ENCODE results near the gene NTN4.
"Not testable (repeated sequence)": the region's sequence is repeated elsewhere in the genome, so short reads cannot be mapped to it uniquely, and the experiment has no call there.

Gene NTN4

DNA sequence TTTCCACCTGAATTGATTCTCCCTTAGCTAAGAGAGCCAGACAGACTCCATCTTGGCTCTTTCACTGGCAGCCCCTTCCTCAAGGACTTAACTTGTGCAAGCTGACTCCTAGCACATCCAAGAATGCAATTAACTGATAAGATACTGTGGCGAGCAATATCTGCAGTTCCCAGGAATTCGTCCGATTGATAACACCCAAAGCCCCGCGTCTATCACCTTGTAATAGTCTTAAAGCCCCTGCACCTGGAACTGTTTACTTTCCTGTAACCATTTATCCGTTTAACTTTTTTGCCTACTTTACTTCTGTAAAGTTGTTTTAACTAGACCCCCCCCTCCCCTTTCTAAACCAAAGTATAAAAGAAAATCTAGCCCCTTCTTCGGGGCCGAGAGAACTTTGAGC lies 44.5 kb downstream of the NTN4 start:
- not testable (repeated sequence) for DNase-seq (ENCODE audit: low spot score)

DNA sequence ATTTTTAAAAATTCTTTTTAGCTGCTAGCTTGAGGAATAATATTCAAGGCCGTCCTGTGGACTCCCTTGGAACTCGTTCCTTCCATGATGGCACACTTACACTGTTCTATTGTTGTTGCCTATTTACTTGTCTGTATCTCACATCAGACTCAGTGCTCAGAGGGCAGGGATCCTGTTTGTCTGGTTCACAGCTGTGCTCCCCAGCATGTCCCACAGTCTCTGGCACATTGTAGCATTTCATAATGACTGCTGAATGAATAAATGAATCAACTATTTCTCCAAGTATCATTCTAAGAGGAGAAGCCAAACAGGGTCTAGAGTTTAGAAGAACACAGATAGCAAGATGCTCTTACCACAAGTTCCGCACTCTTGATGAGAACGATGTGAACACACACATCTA lies 48.0 kb downstream of the NTN4 start:
- no peak for DNase-seq (ENCODE audit: low spot score)

DNA sequence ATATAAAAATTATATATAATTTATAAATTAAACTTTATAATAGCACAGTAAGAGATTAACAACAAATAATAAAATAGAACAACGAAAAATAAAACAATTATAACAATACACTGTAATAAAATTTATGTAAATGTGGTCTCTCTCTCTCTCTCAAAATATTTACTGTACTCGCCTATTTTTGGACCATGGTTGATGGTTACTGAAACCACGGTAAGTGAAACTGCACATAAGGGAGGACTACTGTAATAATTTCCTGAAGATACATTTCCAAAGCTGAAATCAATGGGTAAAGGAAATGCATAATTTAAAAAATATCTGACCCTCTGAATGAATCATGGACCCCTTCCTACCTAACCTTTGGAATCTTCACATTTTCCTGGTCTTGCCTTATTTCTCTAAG lies 48.9 kb downstream of the NTN4 start:
- no peak for DNase-seq (ENCODE audit: low spot score)

DNA sequence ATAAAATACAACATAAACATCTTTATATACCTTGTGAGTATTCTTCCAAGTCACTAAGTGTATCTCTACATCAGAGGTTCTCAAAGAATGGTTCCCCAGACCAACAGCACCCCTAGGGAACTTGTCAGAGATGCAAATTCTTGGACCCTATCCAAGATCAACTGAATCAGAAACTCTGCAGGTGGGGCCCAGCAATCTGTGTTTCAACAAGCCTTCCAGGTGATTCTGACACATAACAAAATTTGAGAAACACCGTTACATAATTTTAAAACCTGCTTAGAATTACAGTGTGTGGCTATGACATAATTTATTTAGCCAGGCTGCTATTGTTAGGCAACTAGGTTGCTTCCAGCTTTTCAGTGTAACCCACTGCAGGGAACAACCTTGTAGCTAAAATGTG lies 49.8 kb downstream of the NTN4 start:
- no peak for DNase-seq (ENCODE audit: low spot score)

DNA sequence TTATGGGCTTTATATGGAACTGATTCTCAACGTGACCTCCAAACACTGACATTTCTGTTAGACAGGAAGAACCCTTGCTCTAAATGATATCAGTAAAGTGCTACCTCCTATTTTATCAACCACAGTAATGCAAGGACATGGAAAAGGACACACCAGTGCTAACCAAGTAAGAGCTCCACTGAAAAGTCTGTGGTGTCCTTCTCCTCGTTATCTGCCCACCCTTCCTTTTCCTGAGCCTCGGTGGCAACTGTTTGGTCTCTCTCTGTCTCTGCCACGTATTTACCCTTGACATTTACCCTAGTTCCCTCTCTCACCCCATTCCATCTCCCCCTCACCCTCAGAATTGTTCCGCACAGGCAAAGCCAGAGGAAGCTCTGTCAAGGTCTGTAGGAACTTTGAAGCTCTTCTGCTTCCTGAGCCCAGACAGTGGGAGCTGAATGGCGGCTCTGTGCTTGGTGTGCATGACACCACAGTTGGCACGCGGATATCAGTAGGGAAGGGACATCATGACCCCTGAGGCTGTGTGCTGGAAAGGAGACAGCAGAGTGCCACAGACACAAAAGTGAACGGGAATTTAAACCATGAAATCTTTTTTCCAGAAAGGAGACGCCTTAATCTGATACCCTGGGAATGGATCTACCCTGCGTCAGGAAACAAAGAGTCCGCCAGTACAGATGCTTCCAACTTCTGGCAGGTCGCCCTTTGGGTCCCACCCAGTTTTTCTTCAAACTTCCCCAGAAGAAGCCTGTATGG lies 50.8 kb downstream of the NTN4 start:
- DNase-seq (ENCODE audit: low spot score), result no peak

DNA sequence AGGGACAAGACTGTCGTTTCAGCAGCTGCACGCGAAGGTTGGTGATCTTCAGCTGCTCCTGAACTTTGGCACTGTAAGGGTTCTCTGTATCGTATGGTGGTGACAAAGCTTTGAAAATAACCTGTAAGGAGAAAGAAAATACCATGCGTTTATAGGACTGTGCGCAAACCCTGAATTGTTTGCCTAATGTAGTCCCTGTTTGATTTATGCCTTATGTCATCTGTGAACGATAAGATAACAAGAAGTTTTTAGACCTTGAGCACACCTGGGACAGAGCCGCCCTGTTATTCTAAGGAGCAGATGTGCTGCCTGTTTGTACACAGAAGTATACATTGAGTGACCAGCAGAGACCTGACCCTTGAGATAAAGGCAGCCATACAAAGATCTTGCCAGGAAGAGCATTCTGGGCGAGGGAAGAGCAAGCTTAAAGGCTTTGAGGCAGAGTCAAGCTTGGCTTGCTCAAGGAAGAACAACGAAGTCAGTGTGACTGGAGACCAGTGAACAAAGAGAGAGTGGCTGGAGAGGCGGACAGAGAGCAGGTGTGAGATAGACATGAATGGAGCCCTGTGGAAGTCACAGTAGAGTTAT lies 52.4 kb downstream of the NTN4 start:
- DNase-seq (ENCODE audit: low spot score), result no peak

DNA sequence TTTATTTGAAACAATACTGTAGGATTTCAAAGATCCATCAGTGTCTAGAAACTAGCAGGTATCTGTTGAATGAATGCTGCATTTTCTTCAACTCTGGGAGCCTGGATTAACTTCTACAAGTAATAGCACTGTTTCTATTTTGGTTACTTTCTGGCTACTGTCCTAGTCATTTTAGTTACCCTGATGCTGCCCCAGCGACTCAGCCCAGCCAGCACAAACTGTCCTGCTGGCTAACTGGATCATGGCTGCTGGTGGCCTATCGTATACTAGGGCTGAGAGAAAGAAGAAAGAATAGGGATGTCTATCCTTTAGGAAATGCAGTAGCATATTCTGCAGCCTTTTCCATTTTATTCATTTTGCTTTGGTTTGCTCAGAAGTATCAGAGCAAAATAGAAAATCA lies 53.9 kb downstream of the NTN4 start:
- DNase-seq (ENCODE audit: low spot score), result no peak

DNA sequence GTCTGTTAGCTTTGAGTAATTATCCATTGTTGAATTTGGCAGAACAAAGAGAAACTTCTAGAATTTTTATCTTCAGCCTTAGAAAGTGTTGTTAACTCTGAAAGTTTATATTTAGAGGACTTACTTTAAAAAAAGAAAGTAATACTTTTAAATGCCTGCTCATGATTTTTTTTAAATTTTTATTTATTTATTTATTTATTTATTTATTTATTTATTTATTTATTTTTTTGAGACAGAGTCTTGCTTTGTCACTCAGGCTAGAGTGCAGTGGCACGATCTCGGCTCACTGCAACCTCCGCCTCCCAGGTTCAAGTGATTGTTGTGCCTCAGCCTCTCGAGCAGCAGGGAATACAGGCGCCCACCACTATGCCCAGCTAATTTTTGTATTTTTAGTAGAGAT lies 54.8 kb downstream of the NTN4 start:
- not testable (repeated sequence) for DNase-seq (ENCODE audit: low spot score)

DNA sequence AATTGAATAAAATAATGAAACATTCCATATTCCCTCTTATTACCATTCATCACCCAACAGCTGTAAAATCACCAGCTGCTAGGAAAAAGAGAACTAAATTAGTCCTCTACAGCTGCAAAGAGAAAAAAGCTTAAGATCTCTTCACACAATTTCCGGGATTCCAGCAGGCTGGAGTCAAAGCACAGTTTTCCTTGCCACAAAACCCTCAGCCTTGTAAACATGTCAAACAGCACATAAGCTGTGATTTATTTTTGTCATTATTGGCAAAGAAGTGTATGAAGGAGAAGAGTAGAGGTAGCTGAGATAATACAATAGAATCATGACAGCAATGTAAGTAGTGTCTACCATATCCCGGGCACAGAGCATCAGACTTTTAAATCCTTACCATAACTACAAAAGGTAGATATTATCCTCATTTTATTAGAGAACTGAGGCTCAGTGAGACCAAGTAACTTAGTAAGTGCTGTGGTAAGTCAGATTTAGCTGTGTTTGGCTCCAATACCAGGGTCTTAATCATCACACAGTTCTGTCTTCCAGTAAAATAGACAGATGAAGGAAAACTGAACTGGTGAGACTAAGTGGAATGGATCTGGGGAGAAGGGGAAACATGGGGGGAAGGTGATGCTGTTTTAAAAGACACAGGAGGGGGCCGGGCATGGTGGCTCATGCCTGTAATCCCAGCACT lies 57.3 kb downstream of the NTN4 start:
- DNase-seq (ENCODE audit: low spot score), result no peak

DNA sequence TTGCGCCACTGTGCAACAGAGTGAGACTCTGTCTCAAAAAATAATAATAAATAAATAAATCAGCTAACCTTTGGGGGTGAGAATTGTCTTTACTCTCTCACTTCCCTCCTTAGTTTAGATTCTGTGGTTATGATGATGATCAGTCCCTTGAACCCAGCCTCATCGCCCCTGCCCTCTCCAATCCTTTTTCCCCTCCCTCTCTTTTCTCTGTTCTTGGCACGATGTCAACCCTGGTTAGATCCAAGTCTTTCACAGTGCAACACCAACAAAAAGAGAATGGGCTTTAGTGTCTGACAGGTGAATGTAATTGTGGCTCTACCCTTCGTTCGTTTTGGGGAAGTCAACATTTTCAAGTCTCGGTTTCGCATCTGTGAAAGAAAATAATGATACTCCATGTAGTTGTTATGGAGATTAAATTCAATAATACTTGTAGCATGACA lies 59.0 kb downstream of the NTN4 start:
- DNase-seq (ENCODE audit: low spot score), result no peak

DNA sequence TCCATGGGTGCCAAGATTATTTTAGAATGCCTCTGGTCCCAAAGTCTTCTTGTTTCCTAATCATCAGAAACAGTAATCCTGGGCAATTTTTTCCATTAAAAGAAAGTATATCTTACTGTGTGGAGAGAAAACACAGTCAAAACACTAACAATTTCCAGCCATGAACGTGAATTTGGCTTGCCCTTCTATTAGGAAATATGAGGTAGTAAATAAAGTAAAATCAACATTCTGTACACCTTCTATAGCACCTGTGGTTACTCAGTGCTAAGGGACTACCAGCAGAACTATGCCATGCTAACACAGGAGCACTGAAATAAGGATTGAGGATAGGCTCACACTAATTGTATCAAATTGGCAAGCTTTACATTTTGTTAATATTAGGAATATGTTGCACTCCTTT lies 60.1 kb downstream of the NTN4 start:
- DNase-seq (ENCODE audit: low spot score), result no peak

DNA sequence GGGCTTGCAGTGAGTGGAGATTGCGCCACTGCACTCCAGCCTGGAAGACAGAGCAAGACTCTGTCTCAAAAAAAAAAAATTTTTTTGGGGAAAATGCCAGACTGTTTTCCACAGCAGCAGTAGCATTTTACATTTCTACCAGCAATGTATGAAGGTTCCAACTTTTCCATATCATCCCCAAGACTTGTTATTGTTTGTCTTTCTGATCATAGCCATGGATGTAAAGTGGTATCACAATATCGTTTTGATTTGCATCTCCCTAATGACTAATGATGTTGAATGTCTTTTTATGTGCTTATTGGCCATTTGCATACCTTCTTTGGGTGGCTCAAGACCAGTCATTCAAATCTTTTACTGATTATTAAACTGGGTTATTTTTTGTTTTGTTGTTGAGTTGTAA lies 63.7 kb downstream of the NTN4 start:
- no peak for DNase-seq (ENCODE audit: low spot score)

DNA sequence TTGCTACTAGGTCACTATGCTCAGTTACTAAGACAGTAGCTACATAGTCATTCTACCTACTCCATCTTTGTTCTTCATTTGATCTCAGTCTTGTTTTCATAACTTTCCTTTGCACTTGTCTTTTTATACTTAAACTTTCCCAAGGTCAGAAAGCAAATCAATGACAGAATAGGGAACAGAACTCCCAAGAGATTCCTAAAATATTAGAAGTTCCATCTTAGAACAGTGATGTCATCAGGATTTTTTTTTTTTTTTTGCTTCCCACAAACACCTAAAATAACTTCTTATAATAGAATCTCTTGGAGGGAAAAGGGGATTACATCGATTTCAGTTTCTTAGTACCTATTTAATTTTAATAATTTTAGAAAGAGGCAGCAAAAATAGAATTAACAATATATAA lies 65.8 kb downstream of the NTN4 start:
- no peak for DNase-seq (ENCODE audit: low spot score)

DNA sequence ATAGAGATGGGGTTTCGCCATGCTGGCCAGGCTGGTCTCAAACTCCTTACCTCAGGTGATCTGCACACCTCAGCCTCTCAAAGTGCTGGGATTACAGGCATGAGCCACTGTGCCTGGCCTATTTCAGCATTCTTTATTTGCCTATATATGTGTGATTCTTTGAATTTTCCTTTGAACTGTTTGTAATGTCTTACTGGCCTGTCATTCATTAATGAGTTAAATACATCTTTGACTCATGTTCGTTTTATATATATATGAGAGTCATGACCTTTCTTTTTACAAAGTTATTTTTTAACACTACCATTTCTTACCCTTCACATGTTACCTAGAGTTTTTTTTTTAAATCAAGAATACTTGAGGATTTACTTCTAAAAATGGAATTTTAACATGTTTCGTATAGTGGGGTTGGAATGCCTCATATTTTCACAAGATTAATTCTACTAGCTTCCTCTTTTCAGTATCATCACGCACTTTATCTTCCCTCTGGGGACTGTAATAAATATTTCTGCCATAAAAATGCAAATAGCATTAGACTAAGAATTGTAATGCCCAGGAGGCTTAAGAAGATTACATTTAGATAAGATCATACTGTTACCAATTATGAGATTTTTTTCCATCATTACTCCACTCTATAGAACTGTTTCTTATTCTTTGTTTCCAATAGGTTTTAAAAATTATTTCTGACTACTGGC lies 66.7 kb downstream of the NTN4 start:
- DNase-seq (ENCODE audit: low spot score), result no peak

DNA sequence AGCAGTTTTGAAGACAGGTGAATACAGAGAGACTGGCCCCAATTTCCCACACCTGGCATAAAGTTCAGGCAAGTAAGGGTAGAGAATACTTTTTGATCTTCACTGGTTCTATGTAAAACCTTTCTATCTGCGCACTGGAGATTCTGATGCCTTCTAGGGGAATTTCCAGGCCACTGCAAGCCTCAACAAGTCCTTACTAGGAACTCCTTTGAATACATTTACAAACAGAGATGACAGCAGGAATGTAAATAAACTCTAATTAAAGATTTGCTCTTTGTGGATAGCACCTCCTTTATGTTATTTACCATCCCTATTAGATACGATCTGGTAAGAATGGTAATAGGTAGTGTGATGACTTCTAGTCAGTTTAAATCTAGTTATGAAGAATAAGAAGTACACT lies 69.2 kb downstream of the NTN4 start:
- DNase-seq (ENCODE audit: low spot score), result no peak

DNA sequence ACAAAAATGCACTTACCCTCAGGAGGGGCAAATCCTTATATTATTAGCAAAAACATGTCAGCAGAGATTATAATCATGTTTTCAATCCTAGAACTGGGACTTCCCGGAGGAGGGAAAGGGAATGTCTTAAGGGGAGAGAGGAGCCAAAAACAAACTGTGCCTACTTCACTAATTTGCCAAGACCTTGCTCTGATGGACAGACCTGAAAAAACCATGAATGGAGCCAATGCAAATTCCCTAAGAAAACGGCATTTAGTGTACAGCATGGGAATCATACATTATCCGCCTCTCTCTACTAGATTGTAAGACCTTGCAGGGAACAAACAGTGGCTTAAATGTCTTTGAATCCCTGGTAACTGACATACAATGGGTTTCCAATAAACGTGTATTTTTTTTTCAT lies 70.4 kb downstream of the NTN4 start:
- DNase-seq (ENCODE audit: low spot score), result no peak

DNA sequence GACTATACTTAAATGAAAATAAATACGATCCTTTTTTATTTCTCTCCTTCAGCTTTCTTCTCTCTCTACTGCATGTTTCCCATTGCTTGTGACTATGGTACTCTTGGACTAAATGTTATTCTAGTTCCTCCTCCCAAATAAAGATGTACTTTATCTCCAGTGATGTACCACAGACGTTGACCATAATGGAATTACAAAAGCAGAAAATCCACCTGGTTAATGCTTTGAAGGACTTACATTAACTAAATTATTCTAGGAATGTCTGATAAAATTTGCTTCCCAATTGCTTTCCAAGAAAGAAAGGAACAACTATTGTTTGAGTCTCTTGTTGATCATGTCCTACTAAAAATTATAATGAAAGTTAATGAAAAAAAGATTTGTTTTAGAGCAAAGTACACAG lies 71.8 kb downstream of the NTN4 start:
- no peak for DNase-seq (ENCODE audit: low spot score)

DNA sequence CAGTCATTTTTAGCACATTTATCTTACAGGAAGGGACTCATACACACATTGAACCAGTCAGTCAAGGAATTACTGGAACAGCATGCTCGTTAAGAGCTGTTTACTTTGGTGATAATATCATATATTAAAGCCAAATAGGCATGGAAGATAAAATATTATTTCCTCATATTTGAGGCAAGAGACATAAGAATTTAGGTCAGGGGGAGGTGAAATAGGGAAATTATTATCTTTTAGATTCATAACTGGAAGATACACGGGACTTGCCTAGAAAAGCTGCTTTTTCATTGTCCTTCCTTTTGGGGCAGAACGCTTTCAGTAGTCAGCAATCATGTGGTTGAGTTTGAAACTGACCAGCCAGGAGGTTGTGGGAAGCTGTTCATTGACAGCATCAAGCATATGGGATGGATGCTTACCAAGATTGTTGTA lies 72.5 kb downstream of the NTN4 start:
- no peak for DNase-seq (ENCODE audit: low spot score)

DNA sequence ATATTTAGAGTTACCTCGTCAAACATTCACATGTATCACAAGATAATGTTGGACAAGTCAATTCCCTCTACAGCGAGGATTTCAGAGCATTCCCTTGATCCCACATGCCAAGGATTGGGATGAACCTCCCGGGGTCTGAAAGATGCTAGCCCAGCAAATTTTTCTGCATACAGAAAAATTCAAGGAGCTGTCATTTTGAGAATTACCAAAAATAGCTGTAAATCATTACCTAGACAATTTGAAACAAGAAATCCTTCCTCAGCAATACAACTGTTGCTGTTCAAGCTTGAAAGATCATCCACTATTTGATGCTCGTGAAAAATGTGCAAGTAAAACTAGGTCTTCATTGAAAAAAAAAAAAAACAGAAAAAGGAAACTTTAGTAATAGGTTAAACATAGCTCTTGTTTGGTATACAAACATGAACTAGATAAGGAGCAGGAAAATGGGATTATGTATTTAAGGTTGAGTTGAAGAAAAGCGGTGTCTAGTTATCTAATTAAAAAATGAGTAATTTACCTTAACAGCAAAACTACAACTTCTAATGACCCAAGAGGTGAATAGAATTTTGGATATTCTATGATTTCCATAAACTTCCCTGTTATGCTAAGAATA lies 73.1 kb downstream of the NTN4 start:
- DNase-seq (ENCODE audit: low spot score), result no peak

DNA sequence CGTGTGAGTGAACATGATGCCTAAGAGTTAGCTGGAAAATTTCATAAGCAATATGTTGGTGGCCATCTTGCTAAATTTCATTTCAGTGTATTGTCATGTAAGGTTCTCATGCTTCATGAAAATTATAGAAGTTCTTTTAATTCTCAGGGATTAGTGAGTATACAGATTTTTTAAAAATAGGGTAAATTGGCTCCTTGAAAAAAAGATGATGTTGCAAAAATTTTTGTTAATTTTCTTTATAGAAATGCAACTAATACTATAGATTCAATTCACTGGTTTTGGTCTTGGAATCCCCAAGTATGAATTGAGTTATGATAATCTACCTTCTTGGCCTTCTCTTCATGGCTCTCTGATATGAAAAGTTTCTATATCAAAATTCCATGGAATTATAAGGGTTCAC lies 75.4 kb downstream of the NTN4 start:
- no peak for DNase-seq (ENCODE audit: low spot score)

DNA sequence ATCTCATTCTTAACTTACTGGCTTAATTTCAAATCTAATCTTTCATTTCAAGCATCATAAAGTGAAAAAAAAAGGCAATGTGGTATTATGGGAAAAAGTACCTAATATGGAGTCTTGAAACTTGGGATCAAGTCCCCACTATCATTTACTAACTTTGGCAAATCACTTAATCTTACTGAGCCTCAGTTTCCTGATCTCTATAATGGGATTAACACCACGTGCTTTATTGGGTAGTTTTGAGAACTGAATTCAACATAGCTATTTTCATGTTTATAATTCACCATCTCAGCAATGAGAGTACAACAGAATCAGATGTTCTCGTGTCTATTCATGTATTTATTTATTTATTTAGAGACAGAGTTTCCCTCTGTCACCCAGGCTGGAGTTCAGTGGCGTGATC lies 78.3 kb downstream of the NTN4 start:
- DNase-seq (ENCODE audit: low spot score), result no peak

DNA sequence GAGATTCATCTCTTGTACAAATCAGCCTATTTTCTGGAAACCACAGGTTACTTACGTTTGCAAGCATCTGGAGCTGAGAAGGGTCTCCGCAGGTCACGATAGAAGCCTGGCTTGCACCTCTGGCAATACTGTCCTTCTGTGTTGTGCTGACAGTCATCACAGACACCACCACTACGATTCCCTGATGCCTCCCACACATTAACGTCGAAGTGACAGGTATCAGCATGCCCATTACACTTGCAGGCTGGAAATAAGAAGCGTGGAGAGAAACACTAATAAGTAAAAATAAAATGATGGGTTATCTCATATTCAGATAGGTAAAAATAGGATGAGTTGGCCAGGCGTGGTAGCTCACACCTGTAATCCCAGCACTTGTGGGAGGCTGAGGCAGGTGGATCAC lies 80.2 kb downstream of the NTN4 start:
- no peak for DNase-seq (ENCODE audit: low spot score)

DNA sequence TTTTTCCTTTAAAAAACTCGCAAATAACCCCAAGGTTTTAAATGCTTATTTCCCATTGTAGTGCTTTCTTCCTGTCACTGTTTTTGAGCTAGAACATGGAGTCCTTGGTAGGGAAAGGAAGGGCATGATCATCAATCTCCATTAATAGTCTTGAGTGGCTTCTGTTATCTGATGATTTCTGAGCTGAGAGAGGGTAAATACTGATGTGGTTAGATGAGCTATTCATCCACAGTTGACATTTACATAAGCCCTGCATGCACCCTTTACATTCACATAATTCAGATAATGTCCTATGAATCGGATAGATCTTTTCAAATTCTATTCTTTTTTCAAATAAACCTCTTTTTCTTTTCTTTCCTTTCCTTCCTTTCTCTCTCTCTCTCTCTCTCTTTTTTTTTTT lies 81.4 kb downstream of the NTN4 start:
- DNase-seq (ENCODE audit: low spot score), result no peak

Data from CD4-positive, alpha-beta T cell treated with Interleukin-2 at 100 ng/mL for 4 hours (primary cell).